Endothelial cell (in vitro differentiated cells): ENCODE data around the gene CAPN8. TPM values are rescaled to one million over a fixed set of nuclear protein-coding genes. Genes with fewer than 3 reads are reported as not detected.
A peak's percentile ranks its signal among the peaks of the same experiment; 100 is the strongest.

Experiments used
- DNase-seq: peaks from one replicate; pipeline ENCODE4 v3.0.0; 2021; ENCODE audit warnings: low spot score
- H3K27ac Mint-ChIP-seq: one replicate; pipeline ENCODE4 v1.8.0; 2021; ENCODE audit warnings: mixed read lengths, inconsistent platforms; ENCODE audit not compliant: unreplicated experiment
- H3K27me3 Mint-ChIP-seq: one replicate; pipeline ENCODE4 v1.8.0; 2021; ENCODE audit warnings: mild to moderate bottlenecking, moderate library complexity, mixed read lengths, inconsistent platforms; ENCODE audit not compliant: unreplicated experiment
- H3K36me3 Mint-ChIP-seq: one replicate; pipeline ENCODE4 v1.8.0; 2021; ENCODE audit warnings: mild to moderate bottlenecking, low read depth, mixed read lengths, inconsistent platforms; ENCODE audit not compliant: unreplicated experiment
- H3K4me1 Mint-ChIP-seq: one replicate; pipeline ENCODE4 v1.8.0; 2021; ENCODE audit warnings: mild to moderate bottlenecking, mixed read lengths, inconsistent platforms; ENCODE audit not compliant: unreplicated experiment
- H3K4me3 Mint-ChIP-seq: one replicate; pipeline ENCODE4 v1.8.0; 2021; ENCODE audit warnings: mild to moderate bottlenecking, mixed read lengths, inconsistent platforms; ENCODE audit not compliant: unreplicated experiment
- H3K9me3 Mint-ChIP-seq: one replicate; pipeline ENCODE4 v1.8.0; 2021; ENCODE audit warnings: mixed read lengths, inconsistent platforms; ENCODE audit not compliant: unreplicated experiment
- CTCF ChIP-seq: fragments of 200-600 bp; sonication (generic); IDR thresholded peaks from one replicate; pipeline ENCODE4 v1.5.0; 2021; ENCODE audit warnings: antibody characterized with exemption; ENCODE audit not compliant: unreplicated experiment
- total RNA-seq: library from RNA; stranded (reverse); fragmentation: NEBNext Ultra II Directional; extraction: Animal tissue kit (Norgen Biotek cat#: 25700); gene quantifications from one replicate; pipeline ENCODE4 v1.2.1, GENCODE V29; 2021; ENCODE audit not compliant: unreplicated experiment

Gene CAPN8
- total RNA-seq, 1 donor from 2014 or later: 0.13 TPM

- no peak for DNase-seq
- Mint-ChIP-seq H3K4me1 (peaks cover 19% of the 10 kb centered on the region), H3K36me3 (peaks cover 5% of the 10 kb centered on the region), H3K4me3 (no peak overlapping the region), H3K27ac (no peak overlapping the region), H3K9me3 (peaks cover 6% of the 10 kb centered on the region), H3K27me3 (no peaks in the 10 kb centered on the region)
- TF ChIP-seq CTCF: no peak
Measured at GRCh38 chr1:223611936-223612335, 53.6 kb downstream of the CAPN8 start.

- TF ChIP-seq CTCF: no peak
- Mint-ChIP-seq H3K9me3 (peaks cover 6% of the 10 kb centered on the region), H3K27me3 (no peaks in the 10 kb centered on the region), H3K27ac (no peak overlapping the region), H3K4me3 (no peak overlapping the region), H3K4me1 (peaks cover 4% of the 10 kb centered on the region), H3K36me3 (peaks cover 5% of the 10 kb centered on the region)
- DNase-seq: no peak
Measured at GRCh38 chr1:223609977-223610376, 55.5 kb downstream of the CAPN8 start.

GRCh38 chr1:223609066-223609465 is 56.4 kb downstream of the CAPN8 start:
- peaks cover 4% of the 10 kb centered on the region for H3K4me1 Mint-ChIP-seq
- no peak for DNase-seq
- no peak overlapping the region for H3K4me3 Mint-ChIP-seq
- H3K27me3 Mint-ChIP-seq: no peaks in the 10 kb centered on the region
- H3K27ac Mint-ChIP-seq: no peak overlapping the region
- TF ChIP-seq CTCF: no peak
- peaks cover 5% of the 10 kb centered on the region for H3K36me3 Mint-ChIP-seq
- peaks cover 6% of the 10 kb centered on the region for H3K9me3 Mint-ChIP-seq

GRCh38 chr1:223558512-223558911 is 107.0 kb downstream of the CAPN8 start:
- Mint-ChIP-seq H3K27ac (no peak overlapping the region), H3K27me3 (peaks cover 2% of the 10 kb centered on the region), H3K4me3 (no peak overlapping the region), H3K9me3 (no peaks in the 10 kb centered on the region), H3K4me1 (no peaks in the 10 kb centered on the region), H3K36me3 (no peaks in the 10 kb centered on the region)
- no peak for TF ChIP-seq CTCF
- no peak for DNase-seq

GRCh38 chr1:223557130-223557475 is 108.4 kb downstream of the CAPN8 start:
- Mint-ChIP-seq H3K36me3 (no peaks in the 10 kb centered on the region), H3K9me3 (no peaks in the 10 kb centered on the region)

More at GRCh38 chr1:223557130-223557475, 108.4 kb downstream of the CAPN8 start:
- peaks cover 2% of the 10 kb centered on the region for H3K27me3 Mint-ChIP-seq
- no peak overlapping the region for H3K4me3 Mint-ChIP-seq
- no peaks in the 10 kb centered on the region for H3K4me1 Mint-ChIP-seq
- DNase-seq: no peak
- no peak overlapping the region for H3K27ac Mint-ChIP-seq
- TF ChIP-seq CTCF: peak; percentile 11
